ENCODE data around the gene HMGXB4. TPM values are rescaled to one million over a fixed set of nuclear protein-coding genes. Genes with fewer than 3 reads are reported as not detected.

HMGXB4 gene
- total and polyA plus RNA-seq, 2 of the 13 experiments (the other 11 are each of a cell fraction or from before 2014, with no cell fraction given) = 13.9 to 16.3 TPM

GRCh38 chr22:35328472-35328885, 71.2 kb downstream of the HMGXB4 start (continued):
- TF ChIP-seq SKIL (CRISPR knock-in tag; IDR thresholded peaks at IDR 0.05; ENCODE audit: borderline replicate concordance) = peak; percentile 89
- 0 out of 2 replicates have a peak, but pooled peaks have one; percentile 36 for TF ChIP-seq POLR2AphosphoS5 (IDR thresholded peaks at IDR 0.05; ENCODE audit: low read depth, low read length)
- TF ChIP-seq ZFP90 (CRISPR knock-in tag; IDR thresholded peaks at IDR 0.05; ENCODE audit: borderline replicate concordance) = no peak
- TF ChIP-seq, protein P1, sequence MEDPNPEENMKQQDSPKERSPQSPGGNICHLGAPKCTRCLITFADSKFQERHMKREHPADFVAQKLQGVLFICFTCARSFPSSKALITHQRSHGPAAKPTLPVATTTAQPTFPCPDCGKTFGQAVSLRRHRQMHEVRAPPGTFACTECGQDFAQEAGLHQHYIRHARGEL (CRISPR knock-in tag; IDR thresholded peaks at IDR 0.05) = no peak
- TF ChIP-seq MBNL3 (CRISPR knock-in tag; conservative IDR thresholded peaks at IDR 0.05) = no peak
- no peak for TF ChIP-seq NR3C1 (CRISPR knock-in tag; IDR thresholded peaks at IDR 0.05)
- TF ChIP-seq PREB (CRISPR knock-in tag; IDR thresholded peaks at IDR 0.05) = no peak
- TF ChIP-seq MYNN (CRISPR knock-in tag; IDR thresholded peaks at IDR 0.05; ENCODE audit: low read depth) = peak; percentile 43; the same call in 1 of the 2 replicates
- TF ChIP-seq SMARCC2 (IDR thresholded peaks at IDR 0.05) = no peak
- TF ChIP-seq GABPA (IDR thresholded peaks at IDR 0.05; ENCODE audit: low read depth, low read length) = no peak
- peak; percentile 71 for TF ChIP-seq GABPA (CRISPR knock-in tag; IDR thresholded peaks at IDR 0.05; ENCODE audit: low read depth)
- TF ChIP-seq, protein P2, sequence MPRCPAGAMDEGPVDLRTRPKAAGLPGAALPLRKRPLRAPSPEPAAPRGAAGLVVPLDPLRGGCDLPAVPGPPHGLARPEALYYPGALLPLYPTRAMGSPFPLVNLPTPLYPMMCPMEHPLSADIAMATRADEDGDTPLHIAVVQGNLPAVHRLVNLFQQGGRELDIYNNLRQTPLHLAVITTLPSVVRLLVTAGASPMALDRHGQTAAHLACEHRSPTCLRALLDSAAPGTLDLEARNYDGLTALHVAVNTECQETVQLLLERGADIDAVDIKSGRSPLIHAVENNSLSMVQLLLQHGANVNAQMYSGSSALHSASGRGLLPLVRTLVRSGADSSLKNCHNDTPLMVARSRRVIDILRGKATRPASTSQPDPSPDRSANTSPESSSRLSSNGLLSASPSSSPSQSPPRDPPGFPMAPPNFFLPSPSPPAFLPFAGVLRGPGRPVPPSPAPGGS (CRISPR knock-in tag; IDR thresholded peaks at IDR 0.05) = peak; percentile 59; the same call in 1 of the 2 replicates
- TF ChIP-seq SALL1 (CRISPR knock-in tag; IDR thresholded peaks at IDR 0.05) = peak; percentile 99
- TF ChIP-seq ZFY (CRISPR knock-in tag; IDR thresholded peaks at IDR 0.05) = peak; percentile 35; the same call in 1 of the 2 replicates
- peak; percentile 59; the same call in 1 of the 2 replicates for TF ChIP-seq ZNF629 (CRISPR knock-in tag; conservative IDR thresholded peaks at IDR 0.05)
- TF ChIP-seq ZBTB1 (CRISPR knock-in tag; IDR thresholded peaks at IDR 0.05; ENCODE audit: borderline replicate concordance) = no peak
- no peak for TF ChIP-seq ZNF672 (CRISPR knock-in tag; IDR thresholded peaks at IDR 0.05)
- peak; percentile 78; the same call in 1 of the 2 replicates for TF ChIP-seq ZNF607 (CRISPR knock-in tag; IDR thresholded peaks at IDR 0.05; ENCODE audit: borderline replicate concordance)
- no peak for TF ChIP-seq ZNF841 (CRISPR knock-in tag; IDR thresholded peaks at IDR 0.05; ENCODE audit: borderline replicate concordance)
- TF ChIP-seq NPAS2 (CRISPR knock-in tag; IDR thresholded peaks at IDR 0.05; ENCODE audit: borderline replicate concordance) = no peak
- no peak for TF ChIP-seq SMYD3 (CRISPR knock-in tag; IDR thresholded peaks at IDR 0.05)
- TF ChIP-seq SKI (IDR thresholded peaks at IDR 0.05; ENCODE audit: partially characterized antibody) = peak; percentile 86
- TF ChIP-seq RBM39 (IDR thresholded peaks at IDR 0.05; ENCODE audit: low read depth, low read length, poor library complexity, severe bottlenecking) = no peak
- no peak for TF ChIP-seq E2F5 (CRISPR knock-in tag; conservative IDR thresholded peaks at IDR 0.05)
- peak; percentile 97 for TF ChIP-seq DMAP1 (CRISPR knock-in tag; IDR thresholded peaks at IDR 0.05)
- TF ChIP-seq TEAD2 (CRISPR knock-in tag; IDR thresholded peaks at IDR 0.05) = no peak
- TF ChIP-seq ZNF749 (CRISPR knock-in tag; IDR thresholded peaks at IDR 0.05; ENCODE audit: borderline replicate concordance) = peak; percentile 94; the same call in 1 of the 2 replicates

All from HepG2 (cell line).